SW480 (cell line): ENCODE results near the gene TMEM106C.
"Not testable (repeated sequence)": the region's sequence is repeated elsewhere in the genome, so short reads cannot be mapped to it uniquely, and the experiment has no call there.

ENCODE experiments used
- DNase-seq: peaks from one replicate; pipeline ENCODE4 v3.0.0-alpha.2; 2016; ENCODE audit warnings: low spot score

The TMEM106C gene

GRCh38 chr12:47949441-47950341 lies 13.7 kb upstream of the TMEM106C start:
- peak; percentile 79 for DNase-seq

- DNase-seq, result no peak
These were observed 12.4 kb upstream of the TMEM106C start for GRCh38 chr12:47950856-47951468.

GRCh38 chr12:47954058-47954457 lies 9.3 kb upstream of the TMEM106C start:
- no peak for DNase-seq

- DNase-seq, result no peak
These were observed 8.8 kb upstream of the TMEM106C start for GRCh38 chr12:47954467-47955045.

GRCh38 chr12:47955059-47955458 lies 8.3 kb upstream of the TMEM106C start:
- no peak for DNase-seq

GRCh38 chr12:47957671-47958070 lies 5.7 kb upstream of the TMEM106C start:
- DNase-seq, result not testable (repeated sequence)

- no peak for DNase-seq
These were observed 1.2 kb upstream of the TMEM106C start for GRCh38 chr12:47962198-47962597.

- peak; percentile 25 for DNase-seq
These were observed 821 bp downstream of the TMEM106C start for GRCh38 chr12:47964106-47964728.

GRCh38 chr12:47965581-47965980 lies 2.2 kb downstream of the TMEM106C start:
- no peak for DNase-seq

- DNase-seq, result no peak
These were observed 4.3 kb downstream of the TMEM106C start for GRCh38 chr12:47967461-47968321.

- DNase-seq, result no peak
These were observed 6.4 kb downstream of the TMEM106C start for GRCh38 chr12:47969845-47970244.

GRCh38 chr12:47970843-47971242 lies 7.4 kb downstream of the TMEM106C start:
- no peak for DNase-seq

- DNase-seq, result no peak
These were observed 9.5 kb downstream of the TMEM106C start for GRCh38 chr12:47972895-47973294.

GRCh38 chr12:47973870-47974269 lies 10.5 kb downstream of the TMEM106C start:
- DNase-seq, result no peak

- DNase-seq, result no peak
These were observed 11.7 kb downstream of the TMEM106C start for GRCh38 chr12:47975036-47975620.

- DNase-seq, result no peak
These were observed 12.4 kb downstream of the TMEM106C start for GRCh38 chr12:47975816-47976215.

GRCh38 chr12:47977046-47977771 lies 13.8 kb downstream of the TMEM106C start:
- DNase-seq, result no peak

GRCh38 chr12:47977772-47978597 lies 14.6 kb downstream of the TMEM106C start:
- no peak for DNase-seq

GRCh38 chr12:47978598-47978873 lies 15.1 kb downstream of the TMEM106C start:
- DNase-seq, result no peak

GRCh38 chr12:47979166-47979565 lies 15.8 kb downstream of the TMEM106C start:
- no peak for DNase-seq
